OCI-LY1 (cell line): ENCODE results near the gene SESN1.

Source experiments
- CTCF ChIP-seq: fragments of 200-600 bp; sonication (generic), shearing (Covaris generic); IDR thresholded peaks from 2 replicates; pipeline ENCODE4 v1.5.1; 2017; ENCODE audit warnings: mild to moderate bottlenecking, antibody characterized with exemption, low read length, moderate library complexity, mixed read lengths
- EZH2 ChIP-seq: fragments of 200-600 bp; sonication (generic), shearing (Covaris generic); IDR thresholded peaks from 2 replicates; pipeline ENCODE4 v1.8.0; 2017; ENCODE audit warnings: borderline replicate concordance, mixed run types, mild to moderate bottlenecking, antibody characterized with exemption, low read length, moderate library complexity, mixed read lengths

- TF ChIP-seq CTCF (no peak), EZH2 (no peak)
Observed at GRCh38 chr6:109009962-109010704, 84.5 kb downstream of the SESN1 start.
